Glutamatergic neuron (in vitro differentiated cells): ENCODE results near the gene MARS1. TPM values are rescaled to one million over a fixed set of nuclear protein-coding genes. Genes with fewer than 3 reads are reported as not detected.

Source experiments
- DNase-seq: peaks from one replicate; pipeline ENCODE4 v3.0.0; 2022
- H3K27ac Mint-ChIP-seq: one replicate; pipeline ENCODE4 v1.8.0; 2020; ENCODE audit warnings: mild to moderate bottlenecking, mixed read lengths, inconsistent platforms; ENCODE audit not compliant: unreplicated experiment
- H3K27me3 Mint-ChIP-seq: one replicate; pipeline ENCODE4 v1.8.0; 2020; ENCODE audit warnings: mild to moderate bottlenecking, moderate library complexity, mixed read lengths, inconsistent platforms; ENCODE audit not compliant: unreplicated experiment
- H3K36me3 Mint-ChIP-seq: one replicate; pipeline ENCODE4 v1.8.0; 2020; ENCODE audit warnings: mild to moderate bottlenecking, mixed read lengths, inconsistent platforms; ENCODE audit not compliant: unreplicated experiment
- H3K4me1 Mint-ChIP-seq: one replicate; pipeline ENCODE4 v1.8.0; 2020; ENCODE audit warnings: mild to moderate bottlenecking, low read depth, mixed read lengths, inconsistent platforms; ENCODE audit not compliant: unreplicated experiment
- H3K4me3 Mint-ChIP-seq: one replicate; pipeline ENCODE4 v1.8.0; 2020; ENCODE audit warnings: mild to moderate bottlenecking, mixed read lengths, inconsistent platforms; ENCODE audit not compliant: unreplicated experiment
- H3K9me3 Mint-ChIP-seq: one replicate; pipeline ENCODE4 v1.8.0; 2020; ENCODE audit warnings: mild to moderate bottlenecking, moderate library complexity, mixed read lengths, inconsistent platforms; ENCODE audit not compliant: unreplicated experiment
- CTCF ChIP-seq: fragments of 200-600 bp; sonication (generic); IDR thresholded peaks from one replicate; pipeline ENCODE4 v1.5.0; 2021; ENCODE audit not compliant: partially characterized antibody, unreplicated experiment
- total RNA-seq: library from RNA; stranded (reverse); fragmentation: NEBNext Ultra II Directional; extraction: Animal tissue kit (Norgen Biotek cat#: 25700); gene quantifications from one replicate; pipeline ENCODE4 v1.2.1, GENCODE V29; 2021; ENCODE audit not compliant: unreplicated experiment

Gene MARS1
- total RNA-seq, 1 donor from 2014 or later = 870 TPM

GRCh38 chr12:57539134-57539768 is 51.4 kb downstream of the MARS1 start:
- peaks cover 29% of the 10 kb centered on the region for H3K4me1 Mint-ChIP-seq
- no peak for TF ChIP-seq CTCF
- peaks cover 2% of the 10 kb centered on the region for H3K27me3 Mint-ChIP-seq
- H3K9me3 Mint-ChIP-seq = peaks cover 10% of the 10 kb centered on the region
- H3K27ac Mint-ChIP-seq = no peak overlapping the region
- no peak overlapping the region for H3K4me3 Mint-ChIP-seq
- H3K36me3 Mint-ChIP-seq = peaks cover 11% of the 10 kb centered on the region
- DNase-seq = no peak

DNA sequence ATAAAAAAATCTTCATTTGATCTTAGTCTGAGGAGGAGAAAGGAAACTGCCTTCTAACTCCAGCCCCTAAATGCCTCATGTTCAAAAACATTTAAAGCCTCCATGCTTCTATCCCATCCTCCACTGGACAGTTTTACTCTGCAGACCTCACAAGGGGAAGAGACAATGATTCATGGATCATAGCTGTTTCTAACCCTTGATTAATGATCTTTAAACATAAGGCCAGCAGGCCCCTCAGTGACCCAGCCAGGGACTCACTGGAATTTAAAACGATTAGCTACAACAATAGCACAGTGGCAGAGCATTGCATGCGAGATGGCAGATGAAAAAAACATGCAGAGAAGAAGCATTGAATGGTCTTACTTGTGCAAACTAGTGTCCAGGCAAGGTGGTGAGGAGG is 53.1 kb downstream of the MARS1 start:
- Mint-ChIP-seq H3K27me3 (peaks cover 4% of the 10 kb centered on the region), H3K4me1 (peaks cover 40% of the 10 kb centered on the region), H3K4me3 (peak overlapping the region; percentile 59), H3K27ac (peak overlapping the region; percentile 66), H3K36me3 (peaks cover 14% of the 10 kb centered on the region), H3K9me3 (peaks cover 11% of the 10 kb centered on the region)
- no peak for TF ChIP-seq CTCF
- no peak for DNase-seq

GRCh38 chr12:57541717-57542116 is 53.8 kb downstream of the MARS1 start:
- no peak for DNase-seq
- H3K36me3 Mint-ChIP-seq = peaks cover 14% of the 10 kb centered on the region

DNA sequence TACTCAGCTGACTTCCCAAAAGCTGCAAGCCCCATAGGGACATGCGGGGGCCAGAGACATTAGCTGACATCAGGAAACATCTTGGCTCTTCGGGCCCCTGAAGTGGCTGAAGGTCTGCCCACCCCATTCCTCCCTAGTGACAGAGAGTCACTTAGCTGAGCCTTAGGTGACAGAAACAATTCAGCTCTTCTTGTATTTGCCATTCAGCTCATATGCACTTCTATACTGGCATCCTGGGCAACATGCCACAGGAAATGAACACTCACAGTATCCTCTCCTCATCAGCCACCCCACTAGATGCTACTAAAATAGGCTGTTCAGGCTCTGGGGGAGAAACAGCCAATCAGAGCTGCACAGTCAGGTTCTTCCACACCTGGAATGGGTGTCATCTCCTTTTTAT is 55.7 kb downstream of the MARS1 start:
- Mint-ChIP-seq H3K4me1 (peaks cover 45% of the 10 kb centered on the region), H3K4me3 (peak overlapping the region; percentile 100), H3K36me3 (peaks cover 9% of the 10 kb centered on the region), H3K27ac (peak overlapping the region; percentile 48), H3K9me3 (peaks cover 16% of the 10 kb centered on the region), H3K27me3 (peaks cover 7% of the 10 kb centered on the region)
- TF ChIP-seq CTCF = no peak
- DNase-seq = no peak

More at GRCh38 chr12:57541717-57542116, 53.8 kb downstream of the MARS1 start:
- peaks cover 15% of the 10 kb centered on the region for H3K9me3 Mint-ChIP-seq
- no peak overlapping the region for H3K4me3 Mint-ChIP-seq
- no peak overlapping the region for H3K27ac Mint-ChIP-seq
- peaks cover 8% of the 10 kb centered on the region for H3K27me3 Mint-ChIP-seq
- H3K4me1 Mint-ChIP-seq = peaks cover 41% of the 10 kb centered on the region
- TF ChIP-seq CTCF = no peak

DNA sequence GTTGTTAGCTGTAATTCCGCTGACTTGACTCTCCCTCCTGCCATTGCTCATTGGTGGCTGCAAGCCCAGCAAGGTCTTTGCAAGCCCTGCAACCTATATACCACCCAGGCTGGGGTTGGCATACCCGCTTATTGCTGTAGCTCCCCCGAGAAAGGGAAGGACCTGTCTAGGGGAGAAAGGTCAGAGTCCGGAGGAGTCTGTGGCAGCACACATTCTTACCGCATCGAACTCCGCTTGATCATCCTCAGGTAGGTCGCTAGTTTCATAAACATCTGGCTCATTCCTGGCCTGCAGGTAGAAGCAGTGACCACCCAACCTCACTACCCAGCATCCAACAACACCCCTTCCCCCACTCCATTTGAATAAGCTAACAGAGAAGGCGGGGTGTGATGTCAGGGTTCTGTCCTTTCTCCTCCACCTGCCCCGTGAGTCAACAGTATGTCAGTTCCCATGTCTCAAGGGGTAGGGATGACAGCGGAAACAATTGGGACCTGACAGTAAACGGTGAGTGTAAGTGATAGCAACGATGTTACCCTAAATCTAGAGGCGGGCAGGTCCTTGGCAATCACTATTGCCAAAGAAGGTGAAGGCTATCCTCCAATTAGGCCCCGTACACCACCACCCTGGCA is 58.1 kb downstream of the MARS1 start:
- TF ChIP-seq CTCF = no peak
- Mint-ChIP-seq H3K36me3 (peaks cover 4% of the 10 kb centered on the region), H3K4me1 (peaks cover 39% of the 10 kb centered on the region), H3K27me3 (peaks cover 18% of the 10 kb centered on the region), H3K4me3 (peak overlapping the region; percentile 100), H3K27ac (peak overlapping the region; percentile 100), H3K9me3 (peaks cover 20% of the 10 kb centered on the region)
- no peak for DNase-seq
